SIG-M5 (cell line): ENCODE results near the gene RHBG.
"Not testable (repeated sequence)": the region's sequence is repeated elsewhere in the genome, so short reads cannot be mapped to it uniquely, and the experiment has no call there.

Source experiments
- DNase-seq: peaks from one replicate; lab custom pipeline; 2025; lab: John Stamatoyannopoulos, UW

RHBG gene, protein sequence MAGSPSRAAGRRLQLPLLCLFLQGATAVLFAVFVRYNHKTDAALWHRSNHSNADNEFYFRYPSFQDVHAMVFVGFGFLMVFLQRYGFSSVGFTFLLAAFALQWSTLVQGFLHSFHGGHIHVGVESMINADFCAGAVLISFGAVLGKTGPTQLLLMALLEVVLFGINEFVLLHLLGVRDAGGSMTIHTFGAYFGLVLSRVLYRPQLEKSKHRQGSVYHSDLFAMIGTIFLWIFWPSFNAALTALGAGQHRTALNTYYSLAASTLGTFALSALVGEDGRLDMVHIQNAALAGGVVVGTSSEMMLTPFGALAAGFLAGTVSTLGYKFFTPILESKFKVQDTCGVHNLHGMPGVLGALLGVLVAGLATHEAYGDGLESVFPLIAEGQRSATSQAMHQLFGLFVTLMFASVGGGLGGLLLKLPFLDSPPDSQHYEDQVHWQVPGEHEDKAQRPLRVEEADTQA

GRCh38 chr1:156368889-156369684 is at the start of gene RHBG:
Gene RHBG, plus strand, starts transcription at chr1:156369211. Its CDS starts 39 bp downstream, at chr1:156369250.
- DNase-seq: no peak

DNA sequence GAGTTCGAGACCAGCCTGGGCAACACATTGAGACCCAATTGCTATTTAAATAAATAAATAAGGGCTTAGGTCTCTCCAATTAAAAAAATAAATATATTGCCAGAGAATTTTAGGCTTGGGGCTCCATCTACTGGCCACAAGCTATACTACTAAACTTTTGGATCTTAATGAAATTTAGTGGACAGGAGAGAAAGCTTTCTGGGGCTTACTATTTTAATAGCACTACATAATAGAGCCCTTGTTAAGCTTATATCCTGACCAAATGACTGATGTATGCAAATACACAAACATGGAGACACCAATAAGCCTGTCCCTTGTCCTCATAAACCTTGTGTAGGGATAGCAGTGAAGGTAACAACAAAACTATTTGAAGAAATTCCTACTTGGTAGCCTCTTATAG is 49.3 kb upstream of the RHBG start:
- DNase-seq: no peak

DNA sequence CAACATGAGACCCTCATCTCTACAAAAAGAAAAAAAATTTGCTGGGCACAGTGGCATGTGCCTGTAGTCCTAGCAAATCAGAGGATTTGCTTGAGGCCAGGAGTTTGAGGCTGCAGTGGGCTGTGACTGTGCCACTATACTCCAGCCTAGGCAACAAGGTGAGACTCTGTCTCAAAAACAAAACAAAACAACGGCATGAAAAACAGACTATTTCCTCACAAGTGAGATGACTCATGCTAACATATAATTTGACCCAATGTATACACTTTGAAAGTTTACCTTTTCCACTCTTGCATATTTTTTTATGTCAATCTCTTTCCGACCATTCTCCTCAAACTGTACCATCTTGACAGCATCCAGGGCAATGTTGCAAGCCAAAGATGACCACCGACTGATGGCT is 48.5 kb upstream of the RHBG start:
- DNase-seq: no peak

DNA sequence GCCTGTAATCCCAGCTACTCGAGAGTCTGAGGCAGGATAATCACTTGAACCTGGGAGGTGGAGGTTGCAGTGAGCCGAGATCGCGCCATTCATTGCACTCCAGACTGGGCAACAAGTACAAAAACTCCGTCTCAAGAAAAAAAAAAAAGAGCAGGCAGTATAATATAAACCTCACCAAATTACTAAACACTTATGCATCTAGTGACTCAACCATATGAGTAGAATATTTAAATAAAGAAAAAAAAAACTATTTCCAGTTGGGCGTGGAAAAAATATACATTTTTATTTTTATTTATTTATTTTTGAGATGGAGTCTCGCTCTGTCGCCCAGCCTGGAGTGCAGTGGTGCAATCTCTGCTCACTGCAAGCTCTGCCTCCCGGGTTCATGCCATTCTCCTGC is 45.8 kb upstream of the RHBG start:
- DNase-seq: not testable (repeated sequence)

DNA sequence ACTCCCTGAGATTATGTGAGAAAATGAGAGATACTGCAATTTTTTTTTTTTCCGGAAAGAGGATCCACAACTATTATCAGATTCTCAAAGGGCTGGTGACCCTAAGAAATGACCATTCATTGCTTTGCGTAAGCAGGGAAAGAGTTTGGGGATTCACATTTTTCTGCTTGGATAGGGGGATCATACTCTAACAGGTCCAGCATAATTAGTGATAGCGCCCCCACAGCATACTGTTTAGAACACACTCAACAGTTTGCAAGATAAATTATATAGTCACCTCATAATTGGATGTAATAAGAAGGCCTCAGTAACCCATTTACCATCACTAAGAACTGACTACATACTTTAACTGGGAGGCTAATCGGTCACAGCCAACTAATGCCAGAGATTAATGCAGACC is 32.8 kb upstream of the RHBG start:
- DNase-seq: no peak

- DNase-seq: no peak
Observed at GRCh38 chr1:156337052-156337887, 31.7 kb upstream of the RHBG start.

DNA sequence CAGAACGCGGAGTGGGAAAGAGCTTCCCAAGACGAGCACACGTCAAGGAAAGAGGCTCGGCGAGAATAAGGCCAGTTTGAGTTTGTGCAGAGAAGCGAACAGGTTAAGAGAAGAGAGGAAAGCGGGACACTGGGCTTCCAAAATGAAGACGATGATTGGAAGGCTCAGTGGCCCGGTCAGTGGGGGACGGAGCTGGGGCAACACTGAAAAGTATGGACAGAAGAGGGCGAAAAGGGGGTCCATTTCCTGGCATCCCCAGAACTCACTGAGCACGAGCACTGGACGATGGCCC is 31.2 kb upstream of the RHBG start:
- no peak for DNase-seq

GRCh38 chr1:156338180-156338976 is 30.6 kb upstream of the RHBG start, which contains the start of the genes CCT3 and TSACC:
Gene CCT3, minus strand, starts transcription at chr1:156338292. Its CDS starts 108 bp downstream, at chr1:156338184.
Gene TSACC, plus strand, starts transcription at chr1:156338526. Its CDS starts 1,232 bp downstream, at chr1:156339758.
- DNase-seq: peak; percentile 100

- no peak for DNase-seq
Observed at GRCh38 chr1:156342166-156342955, 26.6 kb upstream of the RHBG start.

- DNase-seq: no peak
Observed at GRCh38 chr1:156344409-156344808, 24.6 kb upstream of the RHBG start.

DNA sequence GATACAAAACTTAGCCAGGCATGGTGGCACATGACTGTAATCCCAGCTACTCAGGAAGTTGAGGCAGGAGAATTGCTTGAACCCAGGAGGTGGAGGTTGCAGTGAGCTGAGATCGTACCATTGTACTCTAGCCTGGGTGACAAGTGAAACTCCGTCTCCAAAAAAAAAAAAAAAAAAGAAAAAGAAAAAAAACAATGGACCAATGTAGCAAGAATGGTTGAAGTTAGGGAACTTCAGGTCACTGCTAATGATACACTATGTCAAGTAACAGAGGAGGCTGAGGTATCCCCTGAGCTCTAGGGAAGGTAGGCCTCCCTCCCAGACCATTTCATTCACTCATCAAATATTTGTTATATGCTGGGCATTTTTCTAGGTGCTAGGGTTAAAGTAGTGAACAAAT is 23.0 kb upstream of the RHBG start:
- not testable (repeated sequence) for DNase-seq

- no peak for DNase-seq
Observed at GRCh38 chr1:156346636-156347035, 22.4 kb upstream of the RHBG start.

DNA sequence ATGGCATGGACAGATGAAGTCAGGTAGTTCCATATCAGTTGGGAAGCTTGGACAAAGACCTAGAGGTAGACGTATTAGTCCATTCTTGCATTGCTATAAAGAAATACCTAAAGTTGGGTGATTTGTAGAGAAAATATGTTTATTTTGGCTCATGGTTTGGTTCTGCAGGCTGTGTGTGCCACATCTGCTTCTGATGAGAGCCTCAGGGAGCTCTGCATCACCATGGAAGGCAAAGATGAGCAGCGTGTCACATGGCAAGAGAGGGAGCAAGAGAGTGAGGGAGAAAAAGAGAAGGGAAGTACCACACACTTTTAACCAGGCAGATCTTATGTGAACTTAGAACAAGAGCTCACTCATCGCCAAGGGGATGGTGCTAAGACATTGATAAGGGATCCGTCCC is 21.7 kb upstream of the RHBG start:
- no peak for DNase-seq

DNA sequence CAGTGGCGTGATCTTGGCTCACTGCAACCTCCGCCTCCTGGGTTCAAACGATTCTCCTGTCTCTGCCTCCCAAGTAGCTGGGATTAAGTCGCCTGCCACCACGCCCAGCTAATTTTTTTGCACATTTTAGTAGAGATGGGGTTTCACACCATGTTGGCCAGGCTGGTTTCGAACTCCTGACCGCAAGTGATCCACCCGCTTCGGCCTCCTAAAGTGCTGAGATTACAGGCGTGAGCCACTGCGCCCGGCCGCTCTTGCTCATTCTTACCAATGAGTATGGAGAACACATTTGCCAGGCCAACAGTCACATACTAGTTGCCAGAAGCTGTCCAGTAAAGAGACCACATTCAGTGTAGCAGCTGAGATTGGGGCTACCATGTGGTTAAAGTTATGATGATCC is 16.5 kb upstream of the RHBG start:
- DNase-seq: not testable (repeated sequence)

DNA sequence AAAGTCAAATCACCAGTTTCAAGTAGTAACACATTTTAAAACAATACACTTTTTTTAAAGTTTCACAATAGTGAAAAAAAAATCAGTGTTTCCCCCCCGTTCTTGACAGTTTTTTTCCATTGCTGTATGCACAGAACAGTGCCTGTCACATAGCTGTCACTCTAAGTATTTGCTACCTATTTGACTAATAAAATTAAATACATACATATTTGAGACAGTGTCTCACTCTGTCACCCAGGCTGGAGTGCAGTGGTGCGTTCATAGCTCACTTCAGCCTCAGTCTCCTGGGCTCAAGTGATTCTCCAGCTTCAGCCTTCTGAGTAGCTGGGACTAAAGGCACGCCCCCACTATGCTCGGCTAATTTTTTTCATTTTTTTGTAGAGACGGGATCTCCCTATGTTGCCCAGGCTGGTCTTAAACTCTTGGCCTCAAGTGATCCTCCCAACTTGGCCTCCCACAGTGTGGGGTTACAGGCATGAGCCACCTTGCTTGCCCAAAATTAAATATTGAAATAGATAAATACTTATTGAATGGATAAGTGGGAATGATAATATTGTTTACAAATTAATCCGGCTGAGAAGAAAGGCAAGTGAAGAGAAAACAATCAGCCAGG is 12.6 kb upstream of the RHBG start:
- no peak for DNase-seq

DNA sequence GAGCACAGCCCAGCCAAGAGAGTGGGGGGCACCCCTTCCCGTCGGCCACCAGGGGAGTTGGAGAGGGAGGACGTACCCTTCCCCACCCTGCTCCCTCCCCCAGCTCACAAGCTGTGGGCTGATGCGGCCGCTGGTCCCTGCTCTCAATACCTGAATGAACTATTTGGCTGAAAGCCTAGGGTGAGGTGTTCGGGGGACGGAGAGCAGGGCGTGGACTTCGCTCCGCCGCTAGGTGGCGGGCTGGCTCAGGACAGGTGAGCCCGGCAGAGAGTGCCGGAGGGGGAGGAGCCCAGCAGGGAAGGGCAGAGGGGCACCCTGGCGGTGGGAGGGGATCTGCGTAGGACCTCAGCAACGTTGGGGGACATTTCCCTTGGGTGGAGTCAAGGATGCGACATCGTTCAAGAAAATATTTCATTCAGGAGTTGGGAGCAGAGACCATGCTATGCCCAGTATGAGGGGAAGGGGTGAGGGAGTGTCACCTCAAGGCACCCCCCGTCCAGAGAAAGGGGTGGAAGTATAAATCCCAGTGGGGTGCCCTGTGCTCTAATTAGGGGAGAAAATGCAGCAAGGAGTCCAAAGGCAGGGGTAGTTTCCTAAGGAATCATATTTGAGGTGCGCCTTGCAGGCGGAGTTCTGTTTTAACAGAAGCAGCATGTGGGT is 12.0 kb upstream of the RHBG start:
- DNase-seq: no peak

DNA sequence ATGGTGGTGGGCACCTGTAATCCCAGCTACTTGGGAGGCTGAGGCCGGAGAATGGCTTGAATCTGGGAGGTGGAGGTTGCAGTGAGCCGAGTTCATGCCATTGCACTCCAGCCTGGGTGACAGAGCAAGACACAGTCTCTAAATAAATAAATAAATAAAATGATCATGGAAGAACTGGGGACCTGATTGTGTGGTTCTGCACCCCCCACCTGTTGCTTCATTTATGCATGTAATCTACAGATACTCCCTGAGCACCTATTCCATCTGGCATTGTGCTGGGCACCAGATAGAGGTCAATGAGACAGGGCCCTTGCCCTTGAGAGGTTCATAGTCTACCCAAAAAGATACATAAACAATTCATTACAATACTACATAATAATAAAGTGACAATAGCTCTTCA is 11.0 kb upstream of the RHBG start:
- no peak for DNase-seq

GRCh38 chr1:156358641-156359040 is 10.4 kb upstream of the RHBG start:
- DNase-seq: no peak

- DNase-seq: no peak
Observed at GRCh38 chr1:156359249-156359648, 9.8 kb upstream of the RHBG start.

GRCh38 chr1:156359973-156360372 is 9.0 kb upstream of the RHBG start:
- DNase-seq: no peak
